Body of pancreas (tissue), 4 donors: ENCODE measurements around the gene HSPB7. TPM values are rescaled to one million over a fixed set of nuclear protein-coding genes. Genes with fewer than 3 reads are reported as not detected.
"Not testable (repeated sequence)": the region's sequence is repeated elsewhere in the genome, so short reads cannot be mapped to it uniquely, and the experiment has no call there.

ENCODE experiments used
- ATAC-seq: fragments of 150-250 bp; one replicate; pipeline ENCODE4 v1.9.1; 2016
- DNase-seq, 4 donors: peaks; one replicate each; pipeline ENCODE4 v3.0.0-alpha.2; 2019
- H3K27ac ChIP-seq, 4 donors: fragments of 200-600 bp; sonication (generic); 1 replicate in 3 of 4; 2 replicates in 1 of 4; pipeline versions ENCODE4 v1.5.1 to v1.6.1; 2016 to 2019; ENCODE audit warnings: mild to moderate bottlenecking in 1 of 4, mixed read lengths in 1 of 4, moderate library complexity in 1 of 4
- H3K27me3 ChIP-seq, 2 donors: fragments of 200-600 bp; sonication (generic); one replicate each; pipeline ENCODE4 v1.6.0; 2016; ENCODE audit warnings: mild to moderate bottlenecking in 1 of 2
- H3K36me3 ChIP-seq, 2 donors: fragments of 200-600 bp; sonication (generic); replicated peaks in 1 of 2; 2 replicates each; pipeline ENCODE4 v1.5.1; 2016; ENCODE audit warnings: low read depth in 2 of 2; ENCODE audit not compliant: insufficient read depth in 1 of 2
- H3K4me1 ChIP-seq: fragments of 200-600 bp; sonication (generic); one replicate; pipeline ENCODE4 v1.6.0; 2016
- H3K4me3 ChIP-seq, 2 donors: fragments of 200-600 bp; sonication (generic); 1 replicate in 1 of 2; 2 replicates in 1 of 2; pipeline ENCODE4 v1.5.1; 2016 to 2019
- H3K9me3 ChIP-seq, 3 donors: fragments of 200-600 bp; sonication (generic); 1 replicate in 2 of 3; 2 replicates in 1 of 3; pipeline ENCODE4 v1.5.1; 2016
- POLR2A ChIP-seq, 3 donors: fragments of 450-650 bp; IDR thresholded peaks; one replicate each; pipeline ENCODE4 v1.6.1; 2016; ENCODE audit warnings: antibody characterized with exemption in 3 of 3, mild to moderate bottlenecking in 2 of 3
- WGBS, 2 donors: methylation state at CpG; one replicate each; pipeline ENCODE4 v1.1.5; 2017; 5-methylcytosine and 5-hydroxymethylcytosine counted together
- intact Hi-C: fragments of 100-400 bp; cut with DNase I; formaldehyde crosslinking; loops from one replicate; pipeline ENCODE4 v1.15.1; 2023
- total RNA-seq, 2 donors: library from RNA; depleted of rRNA; stranded (reverse); fragments of >200 nt; gene quantifications; one replicate each; pipeline ENCODE4 v1.1.0, GENCODE V29; 2016
- TF ChIP-seq, protein P1 (sequence below), 7 experiments: fragments of 450-650 bp in 4 of 7; fragments of 200-600 bp in 3 of 7; sonication (generic) in 3 of 7; IDR thresholded peaks; one replicate each; pipeline ENCODE4 v1.5.1; 2016 to 2019; ENCODE audit warnings: antibody characterized with exemption in 7 of 7

HSPB7 gene
- total RNA-seq, 2 donors from 2014 or later, result 5.7 to 39.9 TPM

DNA sequence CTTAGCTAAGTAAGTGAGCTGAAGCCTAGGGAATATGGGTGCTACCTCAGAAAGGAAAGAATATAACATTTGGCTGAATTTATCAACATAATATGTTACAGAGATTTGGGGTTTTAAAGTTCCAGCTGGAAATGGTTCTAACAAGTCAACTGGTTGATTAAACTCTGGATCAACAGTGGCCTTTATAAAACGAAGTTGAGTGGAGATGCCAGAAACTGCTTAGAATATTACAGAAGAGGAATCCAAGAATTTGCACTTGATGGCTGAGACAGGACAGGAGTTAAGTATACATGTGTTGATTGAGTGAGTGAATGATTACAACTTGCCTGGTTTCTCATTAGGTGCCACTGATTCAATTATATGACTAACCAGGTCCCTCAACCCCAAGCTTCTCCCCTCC lies 34.6 kb downstream of the HSPB7 start:
- ATAC-seq (no peak), DNase-seq (no peak)
- TF ChIP-seq, protein P1, sequence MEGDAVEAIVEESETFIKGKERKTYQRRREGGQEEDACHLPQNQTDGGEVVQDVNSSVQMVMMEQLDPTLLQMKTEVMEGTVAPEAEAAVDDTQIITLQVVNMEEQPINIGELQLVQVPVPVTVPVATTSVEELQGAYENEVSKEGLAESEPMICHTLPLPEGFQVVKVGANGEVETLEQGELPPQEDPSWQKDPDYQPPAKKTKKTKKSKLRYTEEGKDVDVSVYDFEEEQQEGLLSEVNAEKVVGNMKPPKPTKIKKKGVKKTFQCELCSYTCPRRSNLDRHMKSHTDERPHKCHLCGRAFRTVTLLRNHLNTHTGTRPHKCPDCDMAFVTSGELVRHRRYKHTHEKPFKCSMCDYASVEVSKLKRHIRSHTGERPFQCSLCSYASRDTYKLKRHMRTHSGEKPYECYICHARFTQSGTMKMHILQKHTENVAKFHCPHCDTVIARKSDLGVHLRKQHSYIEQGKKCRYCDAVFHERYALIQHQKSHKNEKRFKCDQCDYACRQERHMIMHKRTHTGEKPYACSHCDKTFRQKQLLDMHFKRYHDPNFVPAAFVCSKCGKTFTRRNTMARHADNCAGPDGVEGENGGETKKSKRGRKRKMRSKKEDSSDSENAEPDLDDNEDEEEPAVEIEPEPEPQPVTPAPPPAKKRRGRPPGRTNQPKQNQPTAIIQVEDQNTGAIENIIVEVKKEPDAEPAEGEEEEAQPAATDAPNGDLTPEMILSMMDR (IDR thresholded peaks at IDR 0.05), result no peak
- TF ChIP-seq POLR2A (IDR thresholded peaks at IDR 0.05), result no peak
- intact Hi-C loops, result no loop called here
- H3K4me3 ChIP-seq, result no peak overlapping the region
- 27 to 29% methylated on average over 1 of the region's 1 CpG for WGBS, 2 donors
- no peak overlapping the region for H3K27ac ChIP-seq
- no peaks in the 10 kb centered on the region for H3K4me1 ChIP-seq
- no peaks in the 10 kb centered on the region for H3K27me3 ChIP-seq
- no peaks in the 10 kb centered on the region for H3K9me3 ChIP-seq
- H3K36me3 ChIP-seq, result no peaks in the 10 kb centered on the region

DNA sequence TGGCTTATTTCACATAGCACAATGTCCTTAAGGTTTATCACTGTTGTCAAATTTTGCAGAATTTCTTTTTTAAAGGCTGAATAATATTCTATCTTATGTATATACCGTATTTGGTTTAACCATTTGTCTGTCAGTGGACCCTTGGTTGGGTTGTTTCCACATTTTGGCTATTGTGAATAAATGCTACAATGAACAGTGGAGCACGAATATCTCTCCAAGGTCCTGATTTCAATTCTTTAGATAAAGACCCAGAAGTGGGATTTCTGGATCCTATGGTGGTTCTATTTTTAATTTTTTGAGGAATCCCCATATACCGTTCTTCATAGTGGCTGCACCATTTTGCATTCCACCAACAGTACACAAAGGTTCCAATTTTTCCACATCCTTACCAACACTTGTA lies 36.2 kb downstream of the HSPB7 start:
- H3K4me3 ChIP-seq, result no peak overlapping the region
- H3K4me1 ChIP-seq, result no peaks in the 10 kb centered on the region
- intact Hi-C loops, result no loop called here
- ATAC-seq (no peak), DNase-seq (no peak)
- H3K27me3 ChIP-seq, result no peaks in the 10 kb centered on the region
- H3K27ac ChIP-seq, result no peak overlapping the region
- WGBS, 2 donors, result 78 to 80% methylated on average over 3 of the region's 3 CpGs
- TF ChIP-seq, protein P1 (IDR thresholded peaks at IDR 0.05), result no peak
- TF ChIP-seq POLR2A (IDR thresholded peaks at IDR 0.05), result no peak
- no peaks in the 10 kb centered on the region for H3K9me3 ChIP-seq
- no peaks in the 10 kb centered on the region for H3K36me3 ChIP-seq

DNA sequence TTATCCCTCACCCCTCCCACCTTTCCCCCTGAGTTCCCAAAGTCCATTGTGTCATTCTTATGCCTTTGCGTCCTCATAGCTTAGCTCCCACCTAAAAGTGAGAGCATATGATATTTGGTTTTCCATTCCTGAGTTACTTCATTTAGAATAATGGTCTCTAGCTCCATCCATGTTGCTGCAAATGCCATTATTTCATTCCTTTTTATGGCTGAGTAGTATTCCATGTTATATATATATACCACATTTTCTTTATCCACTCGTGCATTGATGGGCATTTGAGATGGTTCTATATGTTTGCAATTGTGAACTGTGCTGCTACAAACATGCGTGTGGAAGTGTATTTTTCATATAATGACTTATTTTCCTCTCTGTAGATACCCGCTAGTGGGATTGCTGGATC lies 39.9 kb downstream of the HSPB7 start:
- H3K27ac ChIP-seq, H3K36me3 ChIP-seq, H3K9me3 ChIP-seq, intact Hi-C loops, H3K27me3 ChIP-seq, DNase-seq, H3K4me3 ChIP-seq, ATAC-seq: not testable (repeated sequence)
- H3K4me1 ChIP-seq, result peaks cover 22% of the 10 kb centered on the region
- WGBS, 2 donors, result 86 to 93% methylated on average over 4 of the region's 4 CpGs

DNA sequence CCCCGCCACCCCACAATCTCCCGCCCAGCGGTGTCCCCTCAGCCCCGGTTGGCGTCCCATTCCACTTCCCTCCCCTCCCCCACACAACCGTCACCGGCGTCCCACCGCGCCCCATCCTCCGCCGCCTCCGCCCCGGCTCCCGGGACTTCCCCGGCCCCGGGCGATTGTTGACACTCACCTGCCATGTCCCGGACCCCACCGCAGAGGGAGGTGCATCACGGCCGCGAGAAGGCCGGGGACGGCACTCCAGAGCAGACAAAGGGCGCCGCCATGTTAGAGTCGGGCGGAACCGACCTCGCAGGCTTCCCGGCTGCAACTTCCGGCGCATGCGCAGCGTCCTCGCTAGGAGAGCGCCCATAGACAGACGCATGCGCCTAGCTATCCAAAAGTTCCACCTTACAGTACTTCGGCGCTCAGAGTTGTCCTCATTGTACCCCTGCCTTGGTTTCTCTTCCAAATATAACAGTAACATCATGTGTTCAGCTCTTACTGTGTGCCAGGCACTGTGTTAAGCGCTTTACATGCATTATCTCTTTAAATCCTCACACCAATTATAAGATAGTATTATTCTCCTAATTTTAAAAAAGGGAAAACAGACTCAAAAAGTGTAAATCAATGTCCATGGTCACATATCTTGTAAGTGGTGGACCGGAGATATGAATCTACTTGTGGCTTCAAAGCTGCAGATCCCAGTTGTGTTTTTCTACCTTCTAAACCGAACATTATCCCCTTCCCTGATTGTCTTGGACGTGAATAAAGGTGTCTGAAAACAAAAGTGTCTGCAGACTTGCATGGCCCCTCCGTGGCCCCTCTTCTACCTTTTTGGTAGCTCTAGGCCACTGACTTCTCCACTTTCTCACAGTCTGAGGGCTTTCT lies 41.8 kb downstream of the HSPB7 start, which contains the start of gene ZBTB17:
TSS of gene ZBTB17 (minus strand) at position 297 of the 876 bp plus-strand sequence. CDS start 27,606 bp downstream, outside the sequence.
- Histone ChIP-seq H3K27ac (peak within 1 kb of the TSS; percentile 12 to 77 (median 58)), H3K27me3 (no peaks in the 10 kb centered on the region), H3K4me3 (peak within 1 kb of the TSS; percentile 61 to 89), H3K9me3 (no peaks in the 10 kb centered on the region), H3K4me1 (peaks cover 22% of the 10 kb centered on the region), H3K36me3 (peaks cover 0 to 7% of the 10 kb centered on the region in 2 donors)
- intact Hi-C loops, result no loop called here
- peak; percentile 38 to 86 (median 83) for TF ChIP-seq POLR2A (IDR thresholded peaks at IDR 0.05)
- TF ChIP-seq, protein P1 (IDR thresholded peaks at IDR 0.05), result peak in 1 of 7 experiments; percentile 8
- DNase-seq (peak; percentile 95 to 97 (median 96)), ATAC-seq (peak; percentile 97)
- 7 to 13% methylated on average over 28 to 47 of the region's 47 CpGs for WGBS, 2 donors

DNA sequence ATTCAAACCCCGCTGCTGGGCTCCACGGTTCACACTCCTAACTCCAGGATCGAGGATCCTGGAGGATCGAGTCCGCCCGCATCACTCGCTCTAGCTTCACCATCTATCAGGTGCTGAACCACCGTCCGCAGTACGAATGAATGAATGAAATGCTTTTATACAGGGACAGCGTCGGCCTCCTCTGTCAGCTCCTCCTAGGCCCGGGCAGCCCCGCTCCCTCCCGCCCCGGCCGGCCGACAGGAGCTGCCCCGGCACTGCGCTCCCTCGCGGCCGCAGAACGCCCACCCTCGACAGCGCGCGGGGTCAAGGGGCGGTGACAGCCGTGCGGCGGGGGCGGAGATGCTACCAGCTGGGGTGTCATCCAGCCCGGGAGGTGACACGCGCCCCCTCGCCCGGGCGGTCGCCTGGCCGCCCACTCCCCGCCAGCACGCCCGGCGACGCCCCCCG lies 42.5 kb downstream of the HSPB7 start:
- H3K27me3 ChIP-seq, result no peaks in the 10 kb centered on the region
- WGBS, 2 donors, result 0 to 2% methylated on average over 10 to 47 of the region's 47 CpGs
- intact Hi-C loops, result no loop called here
- DNase-seq (peak in 2 of 4 donors; percentile 35 to 41), ATAC-seq (peak; percentile 31)
- peaks cover 0 to 7% of the 10 kb centered on the region in 2 donors for H3K36me3 ChIP-seq
- peak overlapping the region; percentile 12 to 77 (median 58) for H3K27ac ChIP-seq
- TF ChIP-seq POLR2A (IDR thresholded peaks at IDR 0.05), result no peak
- TF ChIP-seq, protein P1 (IDR thresholded peaks at IDR 0.05), result no peak
- peak overlapping the region; percentile 61 to 89 for H3K4me3 ChIP-seq
- H3K4me1 ChIP-seq, result peaks cover 22% of the 10 kb centered on the region
- H3K9me3 ChIP-seq, result no peaks in the 10 kb centered on the region
